ES-I3 (cell line): ENCODE measurements around the gene TIMM50.
A peak's percentile ranks its signal among the peaks of the same experiment; 100 is the strongest.

Experiments used
- H3K36me3 ChIP-seq: 2 replicates; pipeline ENCODE4 v1.6.1; 2013; ENCODE audit warnings: mild to moderate bottlenecking, low read length, control low read depth, moderate library complexity; ENCODE audit not compliant: insufficient read depth
- H3K4me1 ChIP-seq: 2 replicates; pipeline ENCODE4 v1.6.1; 2013; ENCODE audit warnings: mild to moderate bottlenecking, control low read depth, low read length; ENCODE audit not compliant: insufficient read depth
- H3K9ac ChIP-seq: 2 replicates; pipeline ENCODE4 v1.6.1; 2013; ENCODE audit warnings: low read depth, mild to moderate bottlenecking, low read length, moderate library complexity
- H3K9me3 ChIP-seq: 2 replicates; pipeline ENCODE4 v1.6.1; 2013; ENCODE audit warnings: mild to moderate bottlenecking, low read length, moderate library complexity; ENCODE audit not compliant: control insufficient read depth, insufficient read depth

TIMM50 gene

GRCh38 chr19:39480337-39481228 is at the start of gene TIMM50:
Gene TIMM50 (plus strand): TSS chr19:39480838. CDS start chr19:39480854, 16 bp downstream.
- H3K9me3 ChIP-seq: no peaks in the 10 kb centered on the region
- peaks cover 5% of the 10 kb centered on the region; the same call in 1 of the 2 replicates for H3K36me3 ChIP-seq
- H3K4me1 ChIP-seq: 0 out of 2 replicates have a peak, but pooled peaks cover 5% of the 10 kb centered on the region
- H3K9ac ChIP-seq: peak within 1 kb of the TSS; percentile 96

DNA sequence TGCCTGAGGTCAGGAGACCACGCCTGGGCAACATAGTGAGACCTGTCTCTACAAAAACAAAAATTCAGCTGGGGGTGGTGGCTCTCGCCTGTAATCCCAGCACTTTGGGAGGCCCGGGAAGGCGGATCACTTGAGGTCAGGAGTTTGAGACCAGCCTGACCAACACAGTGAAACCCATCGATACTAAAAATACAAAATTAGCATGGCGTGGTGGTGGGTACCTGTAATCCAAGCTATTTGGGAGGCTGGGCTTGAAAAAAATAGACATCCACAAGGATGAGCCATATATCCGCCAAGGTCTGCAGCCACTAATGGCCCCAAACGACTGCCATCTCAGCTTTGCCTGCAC is 48.0 kb upstream of the TIMM50 start:
- Histone ChIP-seq H3K4me1 (peaks cover 13% of the 10 kb centered on the region; the same call in 1 of the 2 replicates), H3K9me3 (no peaks in the 10 kb centered on the region), H3K9ac (no peak overlapping the region), H3K36me3 (peaks cover 21% of the 10 kb centered on the region)

- H3K36me3 ChIP-seq: peaks cover 21% of the 10 kb centered on the region
- no peaks in the 10 kb centered on the region for H3K9me3 ChIP-seq
- peaks cover 17% of the 10 kb centered on the region; the same call in 1 of the 2 replicates for H3K4me1 ChIP-seq
- H3K9ac ChIP-seq: no peak overlapping the region
Measured at GRCh38 chr19:39433480-39434079, 47.1 kb upstream of the TIMM50 start.

- no peaks in the 10 kb centered on the region for H3K9me3 ChIP-seq
- peaks cover 21% of the 10 kb centered on the region for H3K36me3 ChIP-seq
- peak overlapping the region; percentile 97 for H3K9ac ChIP-seq
- H3K4me1 ChIP-seq: peaks cover 13% of the 10 kb centered on the region; the same call in 1 of the 2 replicates
Measured at GRCh38 chr19:39434123-39435076, 46.2 kb upstream of the TIMM50 start.

GRCh38 chr19:39435499-39436349 is 44.9 kb upstream of the TIMM50 start, which contains the start of gene RPS16:
Gene RPS16 (minus strand): TSS chr19:39435949. CDS start chr19:39435895, 54 bp downstream.
- peaks cover 18% of the 10 kb centered on the region; the same call in 1 of the 2 replicates for H3K4me1 ChIP-seq
- H3K9me3 ChIP-seq: no peaks in the 10 kb centered on the region
- peak within 1 kb of the TSS; percentile 97 for H3K9ac ChIP-seq
- peaks cover 21% of the 10 kb centered on the region for H3K36me3 ChIP-seq

DNA sequence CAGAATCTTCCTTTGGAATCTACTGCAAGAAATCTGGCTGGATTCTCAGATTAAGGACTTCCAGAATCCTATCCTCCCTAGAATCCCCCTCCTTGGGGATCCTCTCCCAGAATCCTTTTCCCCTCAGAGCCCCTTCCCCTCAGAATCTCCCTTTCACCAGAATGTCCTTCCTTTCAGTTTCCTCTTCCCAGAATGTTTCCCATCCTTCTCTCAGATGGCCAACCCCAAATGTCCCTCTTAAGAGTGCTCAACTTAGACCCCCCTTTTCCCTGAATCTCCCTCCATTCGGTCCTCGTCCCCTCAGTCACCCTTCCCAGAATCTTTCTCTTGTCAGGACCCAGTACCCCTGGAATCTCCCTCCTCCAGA is 44.3 kb upstream of the TIMM50 start:
- Histone ChIP-seq H3K36me3 (peaks cover 21% of the 10 kb centered on the region), H3K9ac (peak overlapping the region; percentile 97), H3K9me3 (no peaks in the 10 kb centered on the region), H3K4me1 (peaks cover 14% of the 10 kb centered on the region; the same call in 1 of the 2 replicates)

- Histone ChIP-seq H3K9ac (no peak overlapping the region), H3K4me1 (peaks cover 14% of the 10 kb centered on the region; the same call in 1 of the 2 replicates), H3K9me3 (no peaks in the 10 kb centered on the region), H3K36me3 (peaks cover 14% of the 10 kb centered on the region)
Measured at GRCh38 chr19:39438270-39438934, 42.2 kb upstream of the TIMM50 start.

GRCh38 chr19:39444598-39445195 is 35.9 kb upstream of the TIMM50 start:
- no peaks in the 10 kb centered on the region for H3K9me3 ChIP-seq
- H3K9ac ChIP-seq: peak overlapping the region; percentile 99
- H3K36me3 ChIP-seq: no peaks in the 10 kb centered on the region
- peaks cover 2% of the 10 kb centered on the region; the same call in 1 of the 2 replicates for H3K4me1 ChIP-seq

DNA sequence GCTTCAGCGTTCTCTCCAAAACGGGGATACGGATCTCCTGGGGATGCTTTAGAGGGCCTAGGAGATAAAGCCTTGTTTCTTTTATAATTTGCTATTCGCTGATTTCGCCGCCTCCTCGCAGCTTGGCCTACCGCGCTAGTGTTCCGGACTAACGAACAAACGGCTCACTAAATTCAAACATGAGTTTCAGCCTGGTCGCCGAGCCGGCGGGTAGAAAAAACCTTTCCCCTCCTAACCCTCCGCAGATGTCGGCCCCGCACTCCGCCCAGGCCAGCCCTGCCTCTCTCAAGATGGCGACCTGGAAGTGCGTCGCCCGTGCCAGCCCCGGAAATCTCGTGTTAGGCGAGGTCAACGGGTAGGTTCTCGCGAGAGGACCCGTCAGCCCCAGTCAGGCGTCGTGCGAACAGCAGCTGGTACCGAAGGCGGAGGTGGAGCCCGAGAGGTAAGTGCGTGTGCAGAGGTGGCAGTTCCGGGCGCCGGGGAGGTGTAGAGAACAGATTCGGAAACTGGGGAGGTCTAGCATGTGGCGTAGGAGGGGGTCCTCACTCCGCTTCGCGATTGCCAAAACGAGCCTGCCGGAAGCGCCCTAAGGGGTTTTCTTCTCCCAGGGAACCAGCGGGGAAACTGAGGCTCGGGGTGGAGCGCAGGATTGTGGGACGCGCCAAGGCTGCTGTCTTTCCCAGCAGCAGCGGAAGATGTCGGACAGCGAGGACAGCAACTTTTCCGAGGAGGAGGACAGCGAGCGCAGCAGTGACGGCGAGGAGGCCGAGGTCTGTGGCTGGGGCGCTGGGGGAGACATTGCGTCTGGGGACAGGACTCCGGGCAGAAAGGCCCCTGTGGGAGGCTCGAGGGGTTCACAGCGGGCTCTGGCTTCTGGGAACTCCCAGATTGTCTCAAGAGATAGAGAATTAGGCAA is 35.2 kb upstream of the TIMM50 start, which contains the start of gene SUPT5H:
SUPT5H (plus strand) TSS at position 387 of the 916 bp plus-strand sequence; CDS start at position 696, 309 bp downstream.
- no peaks in the 10 kb centered on the region for H3K36me3 ChIP-seq
- H3K4me1 ChIP-seq: no peaks in the 10 kb centered on the region; the same call in 1 of the 2 replicates
- peak within 1 kb of the TSS; percentile 99 for H3K9ac ChIP-seq
- no peaks in the 10 kb centered on the region for H3K9me3 ChIP-seq

DNA sequence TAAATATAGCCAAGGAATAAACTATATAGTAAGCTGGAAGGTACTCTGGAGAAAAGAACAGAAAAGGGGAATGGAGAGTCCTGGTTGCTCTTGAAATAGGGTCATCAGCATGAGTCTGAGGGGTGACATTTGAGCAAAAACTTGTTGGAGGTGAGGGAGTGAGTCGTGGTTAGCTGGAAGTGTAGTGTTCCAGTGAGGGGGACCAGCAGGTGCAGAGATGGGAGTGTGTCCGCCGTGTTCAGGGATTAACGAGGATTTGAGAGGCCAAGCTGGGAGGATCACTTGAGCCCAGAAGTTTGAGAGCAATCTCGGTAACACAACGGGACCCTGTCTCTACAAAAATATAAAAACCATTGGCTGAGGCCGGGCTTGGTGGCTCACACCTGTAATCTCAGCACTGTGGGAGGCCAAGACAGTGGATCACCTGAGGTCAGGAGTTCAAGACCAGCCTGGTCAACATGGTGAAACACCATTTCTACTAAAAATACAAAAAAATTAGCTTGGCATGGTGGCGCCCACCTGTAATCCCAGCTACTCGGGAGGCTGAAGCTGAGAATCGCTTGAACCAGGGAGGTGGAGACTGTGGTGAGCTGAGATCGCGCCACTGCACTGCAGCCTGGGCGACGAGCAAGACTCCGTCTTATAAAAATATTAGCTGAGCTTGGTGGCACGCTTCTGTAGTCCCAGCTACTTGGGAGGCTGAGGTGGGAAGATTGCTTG is 34.1 kb upstream of the TIMM50 start:
- no peaks in the 10 kb centered on the region; the same call in 1 of the 2 replicates for H3K4me1 ChIP-seq
- H3K9ac ChIP-seq: peak overlapping the region; percentile 99
- no peaks in the 10 kb centered on the region for H3K36me3 ChIP-seq
- no peaks in the 10 kb centered on the region for H3K9me3 ChIP-seq

GRCh38 chr19:39448271-39448670 is 32.4 kb upstream of the TIMM50 start:
- no peaks in the 10 kb centered on the region for H3K9me3 ChIP-seq
- H3K4me1 ChIP-seq: no peaks in the 10 kb centered on the region; the same call in 1 of the 2 replicates
- H3K9ac ChIP-seq: no peak overlapping the region
- H3K36me3 ChIP-seq: no peaks in the 10 kb centered on the region; the same call in 1 of the 2 replicates
